Measurements from ENCODE around the gene OR52B2. TPM values are rescaled to one million over a fixed set of nuclear protein-coding genes. Genes with fewer than 3 reads are reported as not detected.

The OR52B2 gene
- total RNA-seq, 1 experiment from 2014 or later = not detected

- H3K23me2 ChIP-seq (ENCODE audit: insufficient read length, low read depth, low read length, poor library complexity, severe bottlenecking) = no peaks in the 10 kb centered on the region
- no peak overlapping the region for H2BK120ac ChIP-seq (ENCODE audit: low read depth, low read length, poor library complexity, severe bottlenecking)
- H2BK12ac ChIP-seq (ENCODE audit: insufficient read length, low read depth, low read length) = no peak overlapping the region
- H3K79me2 ChIP-seq (ENCODE audit: insufficient read depth, low read length) = no peaks in the 10 kb centered on the region
- H3K79me1 ChIP-seq (ENCODE audit: insufficient read depth, low read depth, low read length, poor library complexity, severe bottlenecking) = no peaks in the 10 kb centered on the region
- peaks cover 3% of the 10 kb centered on the region; the same call in 1 of the 2 replicates for H3K4me1 ChIP-seq (ENCODE audit: insufficient read depth, low read length)
- H3K9me3 ChIP-seq (ENCODE audit: control insufficient read depth, low read depth, low read length) = no peaks in the 10 kb centered on the region
- H2BK15ac ChIP-seq (ENCODE audit: low read depth, low read length) = no peak overlapping the region
- H3K27me3 Mint-ChIP-seq (ENCODE audit: low read depth) = no peaks in the 10 kb centered on the region
- no peak overlapping the region for H4K91ac ChIP-seq (ENCODE audit: insufficient read length, low read depth, low read length)
- no peak overlapping the region for H3K18ac ChIP-seq (ENCODE audit: insufficient read length, low read depth, low read length)
- no peak overlapping the region for H3K14ac ChIP-seq (ENCODE audit: insufficient read depth, low read length)
- 0 out of 7 replicates have a peak overlapping the region, but pooled peaks of 1 of the 3 experiments have one; percentile 48 for H3K27ac Mint-ChIP-seq
- H3K4me3 Mint-ChIP-seq = no peak overlapping the region; a peak in 1 of 5 replicates
- H3K9me3 Mint-ChIP-seq = no peaks in the 10 kb centered on the region
- H3K4ac ChIP-seq (ENCODE audit: low read depth, low read length) = no peak overlapping the region
- no peak overlapping the region for H4K5ac ChIP-seq (ENCODE audit: insufficient read length, low read depth, low read length)
- H3K23ac ChIP-seq (ENCODE audit: insufficient read length, low read depth, low read length) = no peak overlapping the region
- no peak overlapping the region for H2BK5ac ChIP-seq (ENCODE audit: insufficient read length, low read length)
- H2AK5ac ChIP-seq (ENCODE audit: insufficient read length, low read length) = no peak overlapping the region
- no peaks in the 10 kb centered on the region for H3K27me3 ChIP-seq (ENCODE audit: insufficient read depth, low read length)
- no peaks in the 10 kb centered on the region for H4K20me1 ChIP-seq (ENCODE audit: control insufficient read depth, insufficient read depth, insufficient read length)
- H2AFZ ChIP-seq (ENCODE audit: low read length) = no peak overlapping the region
- no peak overlapping the region for H3K56ac ChIP-seq (ENCODE audit: insufficient read length, low read depth, low read length)
- no peak overlapping the region for H3K4me2 ChIP-seq (ENCODE audit: insufficient read depth, insufficient read length, low read length)
- H3K36me3 Mint-ChIP-seq (ENCODE audit: insufficient read depth in 1 of 3, low read depth in 3 of 3) = peaks cover 0 to 2% (median 0%) of the 10 kb centered on the region in 3 experiments; a peak in 1 of 7 replicates
- no CpG with 5 or more reads among the region's 4 CpGs for WGBS (ENCODE audit: extremely low coverage, insufficient read length, low lambda C conversion rate)
- H4K8ac ChIP-seq (replicated peaks; ENCODE audit: insufficient read length, low read depth, low read length) = no peak overlapping the region
- H3K4me1 Mint-ChIP-seq = peaks cover 8% of the 10 kb centered on the region in 2 experiments
- no peak overlapping the region for H3K9ac ChIP-seq (ENCODE audit: extremely low read depth, insufficient read length, low read length)
- no peak overlapping the region for H3T11ph ChIP-seq (ENCODE audit: low read length)
- no peak overlapping the region for H3K27ac ChIP-seq (ENCODE audit: insufficient read length, low read depth, low read length)
- no peak overlapping the region for H2BK20ac ChIP-seq (ENCODE audit: low read depth, low read length, poor library complexity, severe bottlenecking)
- no peak for TF ChIP-seq CTCF (conservative IDR thresholded peaks at IDR 0.05)
- DNase-seq = no peak
These were observed 30.8 kb upstream of the OR52B2 start for GRCh38 chr11:6200975-6201374.
